MCF 10A (cell line): ENCODE results near the gene MYL3. TPM values are rescaled to one million over a fixed set of nuclear protein-coding genes. Genes with fewer than 3 reads are reported as not detected.

Experiments used
- BruUV-seq: library from RNA; stranded (reverse); fragments of 400-500 nt; replicated peaks from 2 replicates; lab custom pipeline; 2021; lab: Mats Ljungman, UMichigan
- CTCF ChIA-PET: fragments of 300-600 bp; sonication (Branson Sonifier 250); formaldehyde crosslinking; extraction: SDS; loops from one replicate; lab custom pipeline; 2021; ENCODE audit warnings: antibody characterized with exemption, inconsistent platforms; lab: Yijun Ruan, JAX
- POLR2A ChIA-PET: fragments of 300-600, 350-650 bp; sonication (Branson Sonifier 250); formaldehyde crosslinking; extraction: SDS; loops from one replicate; lab custom pipeline; 2020; ENCODE audit warnings: antibody characterized with exemption, inconsistent platforms; lab: Yijun Ruan, JAX
- DNase-seq: peaks from one replicate; pipeline ENCODE4 v3.0.0-alpha.2; 2018; ENCODE audit not compliant: unreplicated experiment
- H3K27ac Mint-ChIP-seq: one replicate; pipeline ENCODE4 v1.8.0; 2022; ENCODE audit warnings: mild to moderate bottlenecking, low read depth, mixed read lengths; ENCODE audit not compliant: unreplicated experiment
- H3K27me3 Mint-ChIP-seq: one replicate; pipeline ENCODE4 v1.8.0; 2022; ENCODE audit warnings: mixed read lengths; ENCODE audit not compliant: insufficient read depth, unreplicated experiment
- H3K36me3 Mint-ChIP-seq: one replicate; pipeline ENCODE4 v1.8.0; 2022; ENCODE audit warnings: mild to moderate bottlenecking, moderate library complexity, mixed read lengths; ENCODE audit not compliant: insufficient read depth, unreplicated experiment
- H3K4me1 Mint-ChIP-seq: one replicate; pipeline ENCODE4 v1.8.0; 2022; ENCODE audit warnings: mixed read lengths; ENCODE audit not compliant: insufficient read depth, unreplicated experiment
- H3K4me3 Mint-ChIP-seq: one replicate; pipeline ENCODE4 v1.8.0; 2022; ENCODE audit warnings: mild to moderate bottlenecking, moderate library complexity, mixed read lengths; ENCODE audit not compliant: unreplicated experiment
- H3K9me3 Mint-ChIP-seq: one replicate; pipeline ENCODE4 v1.8.0; 2022; ENCODE audit warnings: mixed read lengths; ENCODE audit not compliant: unreplicated experiment
- CTCF ChIP-seq: fragments of 200-600 bp; IDR thresholded peaks from one replicate; pipeline ENCODE4 v1.8.0; 2022; ENCODE audit warnings: antibody characterized with exemption, mild to moderate bottlenecking; ENCODE audit not compliant: unreplicated experiment
- intact Hi-C: fragments of 100-400 bp; cut with micrococcal nuclease; formaldehyde crosslinking; loops from 2 replicates; pipeline ENCODE4 v1.14.1; 2022
- total RNA-seq: library from RNA; stranded (reverse); gene quantifications from 2 replicates; pipeline ENCODE4 v1.2.3, GENCODE V29; 2022

The MYL3 gene
- total RNA-seq, 1 experiment from 2014 or later: not detected

GRCh38 chr3:46849045-46849631, 14.1 kb downstream of the MYL3 start:
- ChIA-PET CTCF (interaction anchor here (0.6 to 1.9 kb wide), 2 partner anchors 18 to 149 kb away, joined by 3 to 12 read pairs; no protein-coding TSS in a partner anchor), POLR2A (no interaction called here)
- H3K27ac Mint-ChIP-seq: no peak overlapping the region
- intact Hi-C loops: loop anchor here (5.0 kb wide), 1 partner anchor 48 kb away; no protein-coding TSS in a partner anchor
- no peak overlapping the region for H3K4me3 Mint-ChIP-seq
- no peak for DNase-seq
- no peaks in the 10 kb centered on the region for H3K36me3 Mint-ChIP-seq
- H3K9me3 Mint-ChIP-seq: no peaks in the 10 kb centered on the region
- BruUV-seq: no TSS peak
- H3K27me3 Mint-ChIP-seq: peaks cover 13% of the 10 kb centered on the region
- no peak for TF ChIP-seq CTCF
- H3K4me1 Mint-ChIP-seq: no peaks in the 10 kb centered on the region

GRCh38 chr3:46848271-46849044, 14.8 kb downstream of the MYL3 start:
- no peaks in the 10 kb centered on the region for H3K4me1 Mint-ChIP-seq
- H3K9me3 Mint-ChIP-seq: no peaks in the 10 kb centered on the region
- H3K36me3 Mint-ChIP-seq: no peaks in the 10 kb centered on the region
- POLR2A ChIA-PET: interaction anchor here (0.8 kb wide), 1 partner anchor 78 kb away, joined by 3 read pairs; no protein-coding TSS in a partner anchor
- no peak overlapping the region for H3K27ac Mint-ChIP-seq
- CTCF ChIA-PET: interaction anchor here (1.8 kb wide), 1 partner anchor 18 kb away, joined by 6 read pairs; no protein-coding TSS in a partner anchor
- H3K4me3 Mint-ChIP-seq: no peak overlapping the region
- H3K27me3 Mint-ChIP-seq: peaks cover 17% of the 10 kb centered on the region
- peak; percentile 27 for TF ChIP-seq CTCF
- BruUV-seq: no TSS peak
- intact Hi-C loops: loop anchor here (5.0 kb wide), 1 partner anchor 49 kb away; no protein-coding TSS in a partner anchor
- peak; percentile 16 for DNase-seq

- Mint-ChIP-seq H3K4me1 (no peaks in the 10 kb centered on the region), H3K27ac (no peak overlapping the region), H3K4me3 (no peak overlapping the region), H3K36me3 (no peaks in the 10 kb centered on the region), H3K27me3 (peaks cover 24% of the 10 kb centered on the region), H3K9me3 (peaks cover 6% of the 10 kb centered on the region)
- BruUV-seq: no TSS peak
- ChIA-PET POLR2A (no interaction called here), CTCF (interaction anchor here (0.6 to 1.8 kb wide), 3 partner anchors 9 to 217 kb away, joined by 3 to 6 read pairs (median 3); no protein-coding TSS in a partner anchor)
- intact Hi-C loops: loop anchor here (5.0 kb wide), 1 partner anchor 50 kb away; no protein-coding TSS in a partner anchor
- no peak for DNase-seq
- no peak for TF ChIP-seq CTCF
These were observed 15.5 kb downstream of the MYL3 start for GRCh38 chr3:46847744-46848143.
